C1 segment of cervical spinal cord (tissue), 14 donors: ENCODE measurements around the gene ATF6B.

Experiments
- DNase-seq, 14 donors: peaks; one replicate each; lab custom pipeline; 2025; lab: John Stamatoyannopoulos, UW

The ATF6B gene

DNA sequence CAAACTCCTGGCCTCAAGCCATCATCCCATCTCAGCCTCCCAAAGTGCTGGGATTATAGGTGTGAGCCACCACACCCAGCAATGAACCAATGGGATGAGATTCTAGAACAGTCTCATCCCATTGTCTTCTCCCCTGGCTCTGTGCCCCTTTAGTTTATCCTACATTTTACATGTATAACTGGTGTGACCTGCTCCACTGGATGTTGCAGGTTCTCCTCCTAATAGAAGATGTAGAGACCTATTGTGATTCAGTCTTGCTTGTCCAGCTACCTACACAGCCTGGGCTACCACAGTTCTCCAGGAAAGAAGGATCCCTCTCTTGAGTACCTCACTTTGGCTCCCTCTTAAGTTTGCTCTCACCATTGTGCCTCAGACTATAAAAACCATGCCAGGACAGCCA lies 4.1 kb upstream of the ATF6B start:
- DNase-seq = no peak

GRCh38 chr6:32131439-32131948 lies 3.4 kb upstream of the ATF6B start:
- no peak for DNase-seq

DNA sequence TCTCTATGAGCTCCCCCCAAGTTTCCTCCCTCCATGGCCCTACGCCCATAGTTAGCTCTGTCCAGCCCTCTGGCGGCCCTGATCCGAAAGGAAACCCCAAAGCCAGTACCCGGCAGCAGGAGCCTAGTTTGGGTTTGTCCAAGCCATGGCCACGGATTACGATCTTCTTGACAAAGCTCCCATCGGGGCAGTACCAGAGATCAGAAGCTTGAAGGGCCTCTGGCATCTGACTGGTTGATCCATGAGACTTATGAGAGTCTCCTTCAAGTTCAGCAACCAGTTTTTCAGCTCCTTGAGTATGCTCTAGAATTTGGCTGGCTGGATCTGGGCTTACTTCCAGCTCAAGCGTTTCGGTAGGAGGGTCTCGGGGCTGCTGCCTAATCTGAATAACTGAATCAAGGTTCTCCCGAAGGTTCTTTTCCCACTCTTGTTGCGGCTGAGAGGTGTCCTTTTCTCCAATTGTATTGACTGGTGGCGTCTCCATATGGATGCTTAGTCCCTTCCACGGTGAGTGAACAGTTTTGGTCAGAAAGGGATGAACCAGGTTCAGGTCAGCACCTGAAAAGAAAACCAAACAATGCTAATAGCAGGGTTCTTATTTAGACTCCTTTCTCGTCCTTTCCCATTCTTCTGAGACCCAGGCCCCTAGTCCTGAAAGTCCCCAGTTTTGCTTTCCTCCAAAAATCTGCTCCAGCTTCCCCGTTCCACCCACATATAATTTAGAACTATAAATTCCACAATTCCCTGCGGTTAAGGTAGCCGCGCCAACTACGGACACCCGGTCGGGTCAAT lies 1.4 kb upstream of the ATF6B start:
- no peak for DNase-seq

DNA sequence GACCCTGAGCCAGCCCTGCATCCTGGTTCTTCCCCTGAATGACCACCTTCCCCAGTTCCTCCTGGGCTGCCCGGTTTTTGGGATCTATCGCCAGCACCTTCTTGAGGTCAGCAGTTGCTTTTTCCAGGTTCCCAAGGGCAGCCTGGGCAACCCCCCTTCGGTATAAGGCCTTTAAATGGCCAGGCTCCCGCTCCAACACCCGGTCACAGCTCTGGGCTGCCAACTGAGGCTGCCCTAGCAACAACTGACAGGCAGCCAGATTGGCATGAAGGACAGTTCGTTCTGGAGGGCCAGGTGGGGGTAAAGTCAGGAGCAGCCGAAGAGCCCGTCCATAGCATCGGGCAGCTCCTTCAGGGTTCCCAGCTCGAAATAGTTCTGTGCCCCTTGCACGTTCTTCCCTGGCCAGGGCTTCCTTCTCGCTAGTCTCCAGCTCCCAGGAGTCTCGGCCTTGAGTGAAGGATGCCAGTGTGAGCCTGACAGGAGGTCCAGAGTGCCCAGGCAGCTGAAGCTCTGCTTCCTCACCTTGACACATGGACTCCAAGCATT lies 778 bp upstream of the ATF6B start:
- DNase-seq = peak in 1 of 14 donors; percentile 42

- no peak for DNase-seq
Observed at GRCh38 chr6:32127409-32127716, 683 bp downstream of the ATF6B start.

DNA sequence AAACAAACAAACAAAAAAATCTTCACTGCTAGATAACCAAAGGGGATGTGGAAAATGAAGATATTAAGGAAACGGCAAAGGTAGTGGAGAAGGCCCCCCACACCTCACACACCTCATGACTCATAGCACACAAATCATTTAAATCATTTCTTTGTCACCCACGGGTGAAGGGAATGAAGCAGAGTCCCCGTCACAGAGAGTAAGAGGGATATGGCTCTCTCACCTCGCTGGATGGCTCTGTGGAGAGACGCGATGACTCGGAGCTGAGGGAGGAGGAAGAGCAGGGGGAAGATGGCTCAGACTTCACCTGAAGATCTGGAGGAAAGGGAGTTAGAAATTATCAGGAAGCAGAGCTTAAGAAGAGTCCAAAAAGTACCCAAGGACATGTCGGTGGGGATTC lies 1.2 kb downstream of the ATF6B start:
- no peak for DNase-seq

GRCh38 chr6:32123681-32124080 lies 4.4 kb downstream of the ATF6B start:
- DNase-seq = peak in 1 of 14 donors; percentile 52

- no peak for DNase-seq
Observed at GRCh38 chr6:32120573-32121059, 7.4 kb downstream of the ATF6B start.

- peak; percentile 10 to 85 (median 68) for DNase-seq
Observed at GRCh38 chr6:32118782-32119628, 9.0 kb downstream of the ATF6B start.

- no peak for DNase-seq
Observed at GRCh38 chr6:32117461-32117860, 10.6 kb downstream of the ATF6B start.

GRCh38 chr6:32116674-32117073 lies 11.4 kb downstream of the ATF6B start:
- DNase-seq = no peak

DNA sequence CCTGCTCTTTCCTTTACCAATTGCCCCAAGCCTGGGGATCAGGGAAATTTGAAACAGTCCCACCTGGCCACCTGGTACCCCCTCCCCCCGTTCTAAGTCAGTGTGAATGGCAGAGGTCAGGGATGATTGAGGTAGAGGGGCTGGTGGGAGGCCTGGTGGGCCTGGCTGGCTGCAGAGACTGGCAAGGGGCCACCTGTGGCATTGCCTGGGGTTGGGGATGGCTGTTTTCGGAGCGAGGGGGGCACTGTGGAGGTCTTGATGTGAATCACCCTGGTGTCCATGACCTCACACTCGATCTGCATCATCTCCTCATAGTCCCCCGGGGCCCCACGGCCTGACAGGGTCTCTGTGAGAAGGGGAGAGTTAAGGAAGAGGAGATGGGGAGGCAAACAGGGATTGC lies 12.4 kb downstream of the ATF6B start:
- DNase-seq = no peak

DNA sequence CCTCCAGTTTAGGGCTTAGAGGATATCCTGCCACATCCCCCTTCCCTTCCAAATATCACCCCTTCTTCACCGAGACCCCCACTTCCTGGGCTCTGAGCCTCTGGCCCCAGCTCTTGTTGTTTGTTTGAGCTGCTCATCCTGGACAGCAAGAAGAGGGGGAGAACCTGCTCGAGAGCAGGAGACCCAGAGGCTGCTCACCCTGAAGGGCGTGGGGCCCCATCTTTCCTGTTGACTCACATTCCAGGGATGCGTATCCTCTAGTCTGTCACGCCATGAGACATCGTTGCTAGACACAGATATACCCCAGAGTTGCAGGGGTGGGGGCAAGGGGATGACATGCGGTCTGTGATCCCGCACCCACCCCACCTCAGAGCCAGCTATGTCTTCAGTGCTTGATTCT lies 13.2 kb downstream of the ATF6B start:
- DNase-seq = no peak

DNA sequence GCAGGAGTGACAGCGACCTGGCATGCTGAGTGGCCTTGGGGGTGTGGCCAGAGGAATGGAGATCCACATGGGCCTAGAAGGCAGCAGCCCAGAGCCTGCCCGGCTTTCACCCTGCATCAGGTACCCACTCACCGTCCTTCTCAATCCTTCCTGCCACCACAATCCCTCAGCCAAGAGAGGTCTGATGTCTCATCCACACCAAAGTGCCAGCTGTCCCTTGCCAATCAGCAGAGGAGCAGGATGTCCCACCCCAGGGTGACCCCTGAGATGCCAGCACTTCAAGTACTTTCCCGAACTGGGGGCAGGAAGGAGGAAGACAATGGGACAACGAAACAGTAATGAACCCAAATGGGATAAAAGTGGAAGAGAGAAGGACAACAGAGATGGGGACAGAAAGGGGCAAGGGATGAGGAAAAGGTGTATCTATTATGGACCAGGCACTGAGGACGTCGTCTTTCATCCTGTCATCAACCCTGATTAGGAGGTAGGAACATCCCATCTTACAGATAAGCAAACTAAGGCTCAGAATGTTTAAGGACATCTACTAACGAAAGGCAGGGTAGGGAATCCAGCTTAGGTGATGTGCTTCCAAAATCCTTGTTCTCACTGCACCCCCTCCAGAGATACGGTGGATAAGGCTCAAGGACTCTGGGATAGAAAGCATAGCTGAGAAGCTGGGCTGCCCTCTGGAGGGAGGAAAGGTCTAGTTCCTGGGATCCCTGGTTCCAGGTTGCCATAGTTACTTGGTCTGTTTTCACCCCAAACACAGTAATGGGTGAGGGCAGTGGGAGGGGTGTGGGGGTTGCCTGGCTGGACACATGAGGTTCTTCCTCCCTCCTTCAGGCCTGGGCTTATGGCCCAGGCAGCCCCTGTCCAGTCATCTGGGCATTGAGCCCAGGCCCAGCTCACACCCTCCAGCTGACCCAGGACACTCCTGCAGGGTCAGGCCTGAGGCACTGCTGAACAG lies 14.4 kb downstream of the ATF6B start:
- DNase-seq = peak in 10 of 14 donors; percentile 25 to 83 (median 60)

GRCh38 chr6:32112431-32112980 lies 15.5 kb downstream of the ATF6B start:
- DNase-seq = no peak

DNA sequence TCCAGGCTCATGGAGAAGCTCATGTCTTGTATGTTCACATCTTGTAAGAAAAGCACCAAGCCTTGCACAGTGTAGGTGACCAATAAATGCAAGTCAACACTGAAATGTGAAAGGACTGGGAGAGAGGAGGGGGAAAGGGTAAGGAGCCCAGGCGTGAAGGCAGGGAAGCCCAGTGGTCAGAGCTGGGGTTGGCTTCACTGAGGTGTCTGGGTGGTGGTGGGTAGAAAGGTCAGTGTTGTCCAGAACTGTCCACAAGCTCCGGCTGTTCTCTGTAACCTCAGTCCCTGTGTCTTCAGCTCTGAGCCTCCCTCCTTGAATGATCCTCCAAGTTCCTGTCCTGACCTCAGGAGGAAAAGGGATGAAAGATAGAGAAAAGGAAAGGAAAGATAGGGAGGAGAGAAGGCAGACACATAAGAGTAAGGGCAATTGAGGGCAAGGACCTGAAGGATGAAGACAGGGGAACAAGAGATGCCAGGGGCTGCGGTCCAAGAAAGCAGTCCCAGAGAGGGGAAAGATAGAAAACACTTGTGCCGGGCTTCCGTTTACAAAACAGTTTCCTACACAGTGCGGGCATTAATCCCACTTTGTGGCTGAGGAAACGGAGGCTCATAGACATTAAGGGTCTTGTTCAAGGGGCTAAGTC lies 16.5 kb downstream of the ATF6B start:
- no peak for DNase-seq

DNA sequence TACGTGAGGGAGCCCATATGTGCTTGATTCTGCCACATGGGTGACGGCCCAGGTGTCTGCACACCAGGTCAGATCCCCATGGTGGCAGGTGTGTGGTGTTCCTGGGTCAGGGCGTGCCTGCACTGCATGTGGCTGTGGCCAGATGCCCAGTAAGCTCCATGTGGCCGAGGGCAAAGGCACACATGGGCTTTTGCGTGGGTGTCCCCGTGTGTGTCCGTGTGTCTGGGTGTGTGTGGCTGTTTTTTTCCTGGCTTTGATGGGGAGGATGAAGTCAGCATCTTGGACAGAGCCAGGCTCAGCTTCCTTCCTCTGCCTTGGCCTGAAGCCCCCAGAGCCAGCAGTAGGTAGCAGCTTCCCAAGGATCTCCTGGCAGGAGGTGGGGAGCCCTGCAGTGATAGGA lies 17.4 kb downstream of the ATF6B start:
- peak in 1 of 14 donors; percentile 20 for DNase-seq

- no peak for DNase-seq
Observed at GRCh38 chr6:32109765-32110160, 18.3 kb downstream of the ATF6B start.

DNA sequence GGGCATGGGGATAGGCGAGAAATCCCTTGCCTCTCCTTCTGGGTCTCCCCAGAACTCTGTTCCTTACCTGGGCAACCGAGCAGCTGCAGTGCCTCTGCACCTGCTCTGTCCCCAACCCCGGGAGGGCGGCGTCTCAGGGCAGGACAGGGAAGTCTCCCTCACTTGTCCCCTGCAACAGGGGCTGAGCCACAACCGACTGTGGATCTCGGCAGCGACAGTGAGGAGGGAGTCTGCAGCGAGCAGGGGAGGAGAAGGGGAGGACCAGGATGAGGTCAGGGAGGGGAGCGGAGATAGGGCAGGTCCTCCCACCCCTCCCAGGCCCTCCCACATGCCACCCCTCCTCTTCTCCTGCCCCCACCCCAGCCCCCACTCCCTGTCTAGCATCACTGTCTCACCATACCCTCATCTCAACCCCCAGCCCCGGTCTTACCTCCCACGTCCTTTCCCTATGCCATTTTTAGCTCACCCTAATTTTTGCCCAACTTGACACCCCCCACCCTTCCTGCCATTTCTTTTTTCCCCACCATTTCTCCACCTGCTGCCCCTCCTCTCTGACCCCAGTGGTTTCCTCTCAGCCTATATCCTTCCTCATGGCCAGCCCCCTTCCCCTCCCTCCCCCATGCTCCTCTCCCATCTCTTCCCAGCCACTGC lies 18.8 kb downstream of the ATF6B start, which contains the start of gene TNXB:
TSS of gene TNXB (minus strand) at position 225 of the 651 bp plus-strand sequence. CDS start 11,140 bp downstream, outside the sequence.
- DNase-seq = no peak

GRCh38 chr6:32108727-32109113 lies 19.3 kb downstream of the ATF6B start:
- DNase-seq = no peak
